Measurements from ENCODE around the gene ZCCHC14. TPM values are rescaled to one million over a fixed set of nuclear protein-coding genes. Genes with fewer than 3 reads are reported as not detected.

The ZCCHC14 gene
- total and polyA plus RNA-seq, 2 of the 13 experiments (the other 11 are each of a cell fraction or from before 2014, with no cell fraction given), result 12.4 to 12.5 TPM

GRCh38 chr16:87368029-87368770 lies 124.6 kb downstream of the ZCCHC14 start:
- POLR2A ChIA-PET, result interaction anchor here (18.0 kb wide), 1 partner anchor 10 kb away, joined by 265 read pairs; the partner anchor contains the start of gene FBXO31
- no peak for ATAC-seq
- H4K20me1 ChIP-seq (ENCODE audit: insufficient read depth, low read length), result peaks cover 99% of the 10 kb centered on the region
- no peak for FAIRE-seq
- DNase-seq (ENCODE audit: low spot score), result no peak
- no peak overlapping the region for H3K27ac ChIP-seq (ENCODE audit: extremely low read length, insufficient read depth, low read length)
- H3K27me3 ChIP-seq (ENCODE audit: control insufficient read depth in 1 of 2, insufficient read depth in 2 of 2, low read length in 2 of 2), result no peaks in the 10 kb centered on the region
- no peak overlapping the region for H3K4me2 ChIP-seq (ENCODE audit: low read depth, low read length)
- in situ Hi-C loops (cut with HindIII; ENCODE audit: extremely low pct_ligation_motif_present, low pct_unique_long_range_greater_than_20kb) (no loop called here), intact Hi-C loops (cut with micrococcal nuclease; ENCODE audit: unreplicated experiment) (no loop called here)
- TF ChIP-seq POLR2AphosphoS2 (IDR thresholded peaks at IDR 0.05; ENCODE audit: low read depth, low read length), result peak; percentile 59; the same call in 1 of the 2 replicates
- no peak for TF ChIP-seq FOXM1 (CRISPR knock-in tag; IDR thresholded peaks at IDR 0.05)
- no peak for TF ChIP-seq KMT2A (CRISPR knock-in tag; IDR thresholded peaks at IDR 0.05)
- TF ChIP-seq SETDB1 (CRISPR knock-in tag; IDR thresholded peaks at IDR 0.05; ENCODE audit: borderline replicate concordance), result no peak
- TF ChIP-seq NFKBIZ (CRISPR knock-in tag; IDR thresholded peaks at IDR 0.05), result no peak
- TF ChIP-seq POLR2A (IDR thresholded peaks at IDR 0.05; ENCODE audit: insufficient read depth in 1 of 2, low read depth in 2 of 2, low read length in 2 of 2), result peak in 1 of 2 experiments; percentile 5; a peak in 1 of 4 replicates
- H3K79me2 ChIP-seq (ENCODE audit: insufficient read depth, low read length), result peaks cover 98% of the 10 kb centered on the region
- no peak overlapping the region for H2AFZ ChIP-seq (ENCODE audit: low read length)
- CTCF ChIA-PET (ENCODE audit: low intra/inter-chr PET ratio, low total read pairs), result no interaction called here
- H3K9ac ChIP-seq (ENCODE audit: insufficient read depth, low read depth, low read length), result no peak overlapping the region
- 92% methylated on average over 5 of the region's 5 CpGs for WGBS (ENCODE audit: low lambda C conversion rate)
- H3K36me3 ChIP-seq (replicated peaks in 1 of 2; ENCODE audit: control insufficient read depth in 1 of 2, insufficient read depth in 2 of 2, low read length in 2 of 2), result peaks cover 46 to 88% of the 10 kb centered on the region in 2 experiments
- H3K9me3 ChIP-seq (ENCODE audit: low read length), result no peaks in the 10 kb centered on the region
- peaks cover 69% of the 10 kb centered on the region for H3K4me1 ChIP-seq (ENCODE audit: insufficient read depth, low read length)
- BruUV-seq (replicated peaks), result no TSS peak
- no peak overlapping the region for H3K4me3 ChIP-seq (replicated peaks in 1 of 3; ENCODE audit: insufficient read depth in 1 of 3, low read depth in 2 of 3, low read length in 3 of 3)

GRCh38 chr16:87367529-87367928 lies 125.3 kb downstream of the ZCCHC14 start:
- H3K36me3 ChIP-seq (replicated peaks in 1 of 2; ENCODE audit: control insufficient read depth in 1 of 2, insufficient read depth in 2 of 2, low read length in 2 of 2), result peaks cover 48 to 88% of the 10 kb centered on the region in 2 experiments

More at GRCh38 chr16:87367529-87367928, 125.3 kb downstream of the ZCCHC14 start:
- Histone ChIP-seq H3K27ac (ENCODE audit: extremely low read length, insufficient read depth, low read length) (no peak overlapping the region), H3K4me3 (replicated peaks in 1 of 3; ENCODE audit: insufficient read depth in 1 of 3, low read depth in 2 of 3, low read length in 3 of 3) (no peak overlapping the region), H4K20me1 (ENCODE audit: insufficient read depth, low read length) (peaks cover 99% of the 10 kb centered on the region), H3K9ac (ENCODE audit: insufficient read depth, low read depth, low read length) (no peak overlapping the region), H3K79me2 (ENCODE audit: insufficient read depth, low read length) (peaks cover 98% of the 10 kb centered on the region), H3K4me2 (ENCODE audit: low read depth, low read length) (no peak overlapping the region), H3K9me3 (ENCODE audit: low read length) (no peaks in the 10 kb centered on the region), H2AFZ (ENCODE audit: low read length) (no peak overlapping the region), H3K4me1 (ENCODE audit: insufficient read depth, low read length) (peaks cover 64% of the 10 kb centered on the region), H3K27me3 (ENCODE audit: control insufficient read depth in 1 of 2, insufficient read depth in 2 of 2, low read length in 2 of 2) (no peaks in the 10 kb centered on the region)
- TF ChIP-seq ZBTB38 (CRISPR knock-in tag; IDR thresholded peaks at IDR 0.05) (0 out of 2 replicates have a peak, but pooled peaks have one; percentile 33), ARNTL (CRISPR knock-in tag; IDR thresholded peaks at IDR 0.05) (no peak), SALL1 (CRISPR knock-in tag; IDR thresholded peaks at IDR 0.05) (peak; percentile 15; the same call in 1 of the 2 replicates), HDAC2 (CRISPR knock-in tag; IDR thresholded peaks at IDR 0.05) (no peak)
- DNase-seq (ENCODE audit: low spot score), result no peak
- ChIA-PET CTCF (ENCODE audit: low intra/inter-chr PET ratio, low total read pairs) (no interaction called here), POLR2A (interaction anchor here (1.1 to 18.0 kb wide), 3 partner anchors 9 to 21 kb away, joined by 3 to 265 read pairs (median 5); partner anchors contain the start of gene FBXO31)
- no peak for ATAC-seq
- intact Hi-C loops (cut with micrococcal nuclease; ENCODE audit: unreplicated experiment) (no loop called here), in situ Hi-C loops (cut with HindIII; ENCODE audit: extremely low pct_ligation_motif_present, low pct_unique_long_range_greater_than_20kb) (no loop called here)
- TSS peak; percentile 16 for BruUV-seq (replicated peaks)
- FAIRE-seq, result no peak
- WGBS (ENCODE audit: low lambda C conversion rate), result 90% methylated on average over 9 of the region's 9 CpGs

Measured in HepG2 (cell line).